Measurements from ENCODE around the gene KDM3A.

KDM3A gene

GRCh38 chr2:86523491-86523890 is 82.3 kb downstream of the KDM3A start:
- no peak for DNase-seq

- DNase-seq, result no peak
Observed at GRCh38 chr2:86525421-86526340, 84.5 kb downstream of the KDM3A start.

- DNase-seq, result no peak
Observed at GRCh38 chr2:86533589-86533988, 92.4 kb downstream of the KDM3A start.

- DNase-seq, result no peak
Observed at GRCh38 chr2:86541334-86541733, 100.2 kb downstream of the KDM3A start.
